ENCODE data around the gene AGMO.

AGMO gene

GRCh38 chr7:15494711-15495110 lies 67.1 kb downstream of the AGMO start:
- Histone ChIP-seq H3K79me2 (ENCODE audit: insufficient read depth, low read depth) (no peaks in the 10 kb centered on the region), H3K27ac (no peak overlapping the region), H2AFZ (ENCODE audit: low read depth) (no peak overlapping the region), H3K4me2 (no peak overlapping the region), H3K9ac (no peak overlapping the region), H4K20me1 (ENCODE audit: insufficient read depth) (no peaks in the 10 kb centered on the region), H3K4me3 (IDR thresholded peaks at IDR 0.05; ENCODE audit: insufficient read depth, low read depth, low read length) (no peak overlapping the region), H3K36me3 (ENCODE audit: insufficient read depth) (no peaks in the 10 kb centered on the region), H3K4me1 (ENCODE audit: low read depth, poor library complexity, severe bottlenecking) (no peaks in the 10 kb centered on the region), H3K27me3 (ENCODE audit: insufficient read depth, low read depth) (no peaks in the 10 kb centered on the region)
- TF ChIP-seq CTCF (conservative IDR thresholded peaks at IDR 0.05; ENCODE audit: low read depth, low read length), result no peak

GRCh38 chr7:15491361-15491760 lies 70.5 kb downstream of the AGMO start:
- Histone ChIP-seq H3K27ac (no peak overlapping the region), H4K20me1 (ENCODE audit: insufficient read depth) (no peaks in the 10 kb centered on the region), H3K36me3 (ENCODE audit: insufficient read depth) (no peaks in the 10 kb centered on the region), H3K4me1 (ENCODE audit: low read depth, poor library complexity, severe bottlenecking) (no peaks in the 10 kb centered on the region), H3K4me3 (IDR thresholded peaks at IDR 0.05; ENCODE audit: insufficient read depth, low read depth, low read length) (no peak overlapping the region), H3K79me2 (ENCODE audit: insufficient read depth, low read depth) (no peaks in the 10 kb centered on the region), H2AFZ (ENCODE audit: low read depth) (no peak overlapping the region), H3K4me2 (no peak overlapping the region), H3K9ac (no peak overlapping the region), H3K27me3 (ENCODE audit: insufficient read depth, low read depth) (no peaks in the 10 kb centered on the region)
- no peak for TF ChIP-seq CTCF (conservative IDR thresholded peaks at IDR 0.05; ENCODE audit: low read depth, low read length)

GRCh38 chr7:15490291-15490690 lies 71.5 kb downstream of the AGMO start:
- no peak for TF ChIP-seq CTCF (conservative IDR thresholded peaks at IDR 0.05; ENCODE audit: low read depth, low read length)
- H3K36me3 ChIP-seq (ENCODE audit: insufficient read depth), result no peaks in the 10 kb centered on the region
- H4K20me1 ChIP-seq (ENCODE audit: insufficient read depth), result no peaks in the 10 kb centered on the region
- no peak overlapping the region for H3K27ac ChIP-seq
- no peaks in the 10 kb centered on the region for H3K79me2 ChIP-seq (ENCODE audit: insufficient read depth, low read depth)
- no peak overlapping the region for H3K4me2 ChIP-seq
- no peak overlapping the region for H2AFZ ChIP-seq (ENCODE audit: low read depth)
- H3K4me3 ChIP-seq (IDR thresholded peaks at IDR 0.05; ENCODE audit: insufficient read depth, low read depth, low read length), result no peak overlapping the region
- no peaks in the 10 kb centered on the region for H3K27me3 ChIP-seq (ENCODE audit: insufficient read depth, low read depth)
- H3K4me1 ChIP-seq (ENCODE audit: low read depth, poor library complexity, severe bottlenecking), result no peaks in the 10 kb centered on the region
- no peak overlapping the region for H3K9ac ChIP-seq

- H4K20me1 ChIP-seq (ENCODE audit: insufficient read depth), result no peaks in the 10 kb centered on the region
- no peak overlapping the region for H2AFZ ChIP-seq (ENCODE audit: low read depth)
These were observed 72.0 kb downstream of the AGMO start for GRCh38 chr7:15489861-15490260.

More at GRCh38 chr7:15489861-15490260, 72.0 kb downstream of the AGMO start:
- no peak overlapping the region for H3K4me3 ChIP-seq (IDR thresholded peaks at IDR 0.05; ENCODE audit: insufficient read depth, low read depth, low read length)
- H3K4me2 ChIP-seq, result no peak overlapping the region
- no peak for TF ChIP-seq CTCF (conservative IDR thresholded peaks at IDR 0.05; ENCODE audit: low read depth, low read length)
- no peaks in the 10 kb centered on the region for H3K4me1 ChIP-seq (ENCODE audit: low read depth, poor library complexity, severe bottlenecking)
- no peak overlapping the region for H3K9ac ChIP-seq
- H3K27me3 ChIP-seq (ENCODE audit: insufficient read depth, low read depth), result no peaks in the 10 kb centered on the region
- H3K36me3 ChIP-seq (ENCODE audit: insufficient read depth), result no peaks in the 10 kb centered on the region
- H3K79me2 ChIP-seq (ENCODE audit: insufficient read depth, low read depth), result no peaks in the 10 kb centered on the region
- no peak overlapping the region for H3K27ac ChIP-seq
